Astrocyte (in vitro differentiated cells and primary cell): Measurements from ENCODE around the gene GJB6. TPM values are rescaled to one million over a fixed set of nuclear protein-coding genes. Genes with fewer than 3 reads are reported as not detected.
A peak's percentile ranks its signal among the peaks of the same experiment; 100 is the strongest.

Experiments
- DNase-seq: peaks from one replicate; pipeline ENCODE4 v3.0.0-alpha.2; 2010; ENCODE audit warnings: low read depth
- FAIRE-seq: peaks from 2 replicates; lab custom pipeline; 2011; peaks lifted over from hg19 to GRCh38; lab: Jason Lieb, UNC
- H2AFZ ChIP-seq: 2 replicates; pipeline ENCODE4 v1.6.0; 2012; ENCODE audit warnings: low read depth, low read length, inconsistent platforms
- H3K27ac ChIP-seq: 2 replicates; pipeline ENCODE4 v1.5.1; 2011; ENCODE audit warnings: low read depth, low read length, inconsistent platforms
- H3K27me3 ChIP-seq: 2 replicates; pipeline ENCODE4 v1.6.0; 2011; ENCODE audit warnings: low read length, inconsistent platforms; ENCODE audit not compliant: insufficient read depth
- H3K36me3 ChIP-seq: 2 replicates; pipeline ENCODE4 v1.5.1; 2011; ENCODE audit warnings: low read length, inconsistent platforms; ENCODE audit not compliant: insufficient read depth
- H3K4me1 ChIP-seq: 2 replicates; pipeline ENCODE4 v1.5.1; 2011; ENCODE audit warnings: low read length, inconsistent platforms; ENCODE audit not compliant: insufficient read depth
- H3K4me2 ChIP-seq: 2 replicates; pipeline ENCODE4 v1.6.0; 2012; ENCODE audit warnings: low read length, inconsistent platforms
- H3K4me3 ChIP-seq: 2 replicates; pipeline ENCODE4 v1.5.1; 2011; ENCODE audit warnings: low read depth, mild to moderate bottlenecking, low read length, inconsistent platforms; ENCODE audit not compliant: insufficient read depth
- H3K79me2 ChIP-seq: 2 replicates; pipeline ENCODE4 v1.6.0; 2012; ENCODE audit warnings: mild to moderate bottlenecking, low read length, inconsistent platforms; ENCODE audit not compliant: insufficient read depth
- H3K9ac ChIP-seq: 2 replicates; pipeline ENCODE4 v1.6.0; 2012; ENCODE audit warnings: mild to moderate bottlenecking, low read length, inconsistent platforms
- H3K9me3 ChIP-seq: 2 replicates; pipeline ENCODE4 v1.5.1; 2012; ENCODE audit warnings: low read depth, mild to moderate bottlenecking, low read length, inconsistent platforms; ENCODE audit not compliant: insufficient read depth
- H4K20me1 ChIP-seq: 2 replicates; pipeline ENCODE4 v1.6.0; 2012; ENCODE audit warnings: low read length, inconsistent platforms; ENCODE audit not compliant: insufficient read depth
- H3K27ac Mint-ChIP-seq: one replicate; pipeline ENCODE4 v1.8.0; 2021; ENCODE audit warnings: mild to moderate bottlenecking, mixed read lengths; ENCODE audit not compliant: unreplicated experiment
- H3K27me3 Mint-ChIP-seq: one replicate; pipeline ENCODE4 v1.8.0; 2021; ENCODE audit warnings: low read depth, mixed read lengths; ENCODE audit not compliant: unreplicated experiment
- H3K36me3 Mint-ChIP-seq: one replicate; pipeline ENCODE4 v1.8.0; 2021; ENCODE audit warnings: low read depth, mixed read lengths; ENCODE audit not compliant: unreplicated experiment
- H3K4me1 Mint-ChIP-seq: one replicate; pipeline ENCODE4 v1.8.0; 2021; ENCODE audit warnings: low read depth, mixed read lengths; ENCODE audit not compliant: unreplicated experiment
- H3K4me3 Mint-ChIP-seq: one replicate; pipeline ENCODE4 v1.8.0; 2021; ENCODE audit warnings: mild to moderate bottlenecking, moderate library complexity, mixed read lengths; ENCODE audit not compliant: unreplicated experiment
- H3K9me3 Mint-ChIP-seq: one replicate; pipeline ENCODE4 v1.8.0; 2021; ENCODE audit warnings: mild to moderate bottlenecking, mixed read lengths; ENCODE audit not compliant: unreplicated experiment
- EZH2 ChIP-seq: IDR thresholded peaks from 2 replicates; pipeline ENCODE4 v1.6.1; 2012; ENCODE audit warnings: mild to moderate bottlenecking, low read length, inconsistent platforms; ENCODE audit not compliant: insufficient read depth
- total RNA-seq: library from RNA; stranded (reverse); gene quantifications from 2 replicates; pipeline ENCODE4 v1.2.1, GENCODE V29; 2021
- TF ChIP-seq, protein P1 (sequence below): IDR thresholded peaks from 2 replicates; pipeline ENCODE4 v1.5.1; 2011; ENCODE audit warnings: low read depth, mild to moderate bottlenecking, inconsistent platforms, low read length, moderate library complexity; ENCODE audit not compliant: insufficient read depth

Gene GJB6
- total RNA-seq, 1 donor from 2014 or later: not detected

DNA sequence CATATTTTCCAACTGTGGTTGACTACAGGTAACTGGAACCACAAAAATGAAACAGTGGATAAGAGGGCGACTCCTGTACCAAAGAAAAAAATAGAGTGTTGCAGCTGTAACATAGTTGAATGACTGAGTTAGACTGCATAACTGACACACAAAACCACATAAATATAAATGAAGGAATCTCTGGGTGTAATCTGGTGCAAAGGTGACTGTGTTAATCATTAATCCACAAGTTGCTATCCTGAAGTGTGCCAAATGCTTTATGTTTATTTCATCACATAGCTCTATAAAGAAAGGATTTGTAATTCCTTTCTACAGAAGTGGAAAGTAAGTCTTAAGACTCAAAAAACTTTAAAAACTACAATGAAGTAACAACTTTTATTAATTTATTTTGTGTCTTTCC is 33.3 kb downstream of the GJB6 start:
- H3K4me2 ChIP-seq: no peak overlapping the region
- H3K27me3 ChIP-seq: peaks cover 43% of the 10 kb centered on the region
- no peak overlapping the region for H3K4me3 ChIP-seq
- H3K79me2 ChIP-seq: no peaks in the 10 kb centered on the region
- no peaks in the 10 kb centered on the region for H3K36me3 ChIP-seq
- H3K9ac ChIP-seq: no peak overlapping the region
- no peak for FAIRE-seq
- Mint-ChIP-seq H3K27ac (no peak overlapping the region), H3K4me1 (peaks cover 6% of the 10 kb centered on the region), H3K27me3 (peaks cover 22% of the 10 kb centered on the region), H3K9me3 (peaks cover 1% of the 10 kb centered on the region), H3K36me3 (peaks cover 2% of the 10 kb centered on the region), H3K4me3 (no peak overlapping the region)
- TF ChIP-seq, protein P1, sequence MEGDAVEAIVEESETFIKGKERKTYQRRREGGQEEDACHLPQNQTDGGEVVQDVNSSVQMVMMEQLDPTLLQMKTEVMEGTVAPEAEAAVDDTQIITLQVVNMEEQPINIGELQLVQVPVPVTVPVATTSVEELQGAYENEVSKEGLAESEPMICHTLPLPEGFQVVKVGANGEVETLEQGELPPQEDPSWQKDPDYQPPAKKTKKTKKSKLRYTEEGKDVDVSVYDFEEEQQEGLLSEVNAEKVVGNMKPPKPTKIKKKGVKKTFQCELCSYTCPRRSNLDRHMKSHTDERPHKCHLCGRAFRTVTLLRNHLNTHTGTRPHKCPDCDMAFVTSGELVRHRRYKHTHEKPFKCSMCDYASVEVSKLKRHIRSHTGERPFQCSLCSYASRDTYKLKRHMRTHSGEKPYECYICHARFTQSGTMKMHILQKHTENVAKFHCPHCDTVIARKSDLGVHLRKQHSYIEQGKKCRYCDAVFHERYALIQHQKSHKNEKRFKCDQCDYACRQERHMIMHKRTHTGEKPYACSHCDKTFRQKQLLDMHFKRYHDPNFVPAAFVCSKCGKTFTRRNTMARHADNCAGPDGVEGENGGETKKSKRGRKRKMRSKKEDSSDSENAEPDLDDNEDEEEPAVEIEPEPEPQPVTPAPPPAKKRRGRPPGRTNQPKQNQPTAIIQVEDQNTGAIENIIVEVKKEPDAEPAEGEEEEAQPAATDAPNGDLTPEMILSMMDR: no peak
- TF ChIP-seq EZH2: no peak
- H3K27ac ChIP-seq: no peak overlapping the region
- H2AFZ ChIP-seq: no peak overlapping the region
- H3K9me3 ChIP-seq: no peaks in the 10 kb centered on the region
- H3K4me1 ChIP-seq: no peaks in the 10 kb centered on the region
- H4K20me1 ChIP-seq: no peaks in the 10 kb centered on the region
- peak; percentile 84 for DNase-seq

DNA sequence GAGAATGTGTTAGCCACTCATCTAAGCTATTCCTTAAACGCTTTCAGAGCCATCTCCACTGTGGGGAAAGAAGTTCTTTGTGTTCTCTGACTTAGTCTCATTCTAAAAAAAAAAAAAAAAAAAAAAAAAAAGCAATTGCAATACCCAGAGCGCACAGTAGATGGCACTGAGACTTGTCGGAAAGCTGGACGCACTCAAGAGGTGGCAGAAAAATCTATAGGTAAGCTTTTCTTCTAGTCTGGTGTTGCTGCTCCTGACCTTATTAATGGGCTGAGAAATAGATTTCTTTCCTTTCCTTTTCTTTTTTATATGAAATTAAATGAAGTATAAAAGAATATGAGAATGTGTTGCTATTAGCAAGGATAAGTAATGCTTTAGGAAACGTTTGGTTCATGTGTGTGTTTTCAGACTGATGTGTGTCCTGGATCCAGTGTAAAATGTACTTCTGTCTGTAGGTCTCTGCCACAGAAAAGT is 34.7 kb downstream of the GJB6 start:
- H3K4me2 ChIP-seq: no peak overlapping the region
- no peaks in the 10 kb centered on the region for H3K36me3 ChIP-seq
- H3K27me3 ChIP-seq: peaks cover 50% of the 10 kb centered on the region
- H3K9ac ChIP-seq: no peak overlapping the region
- peaks cover 1% of the 10 kb centered on the region for H3K9me3 Mint-ChIP-seq
- H3K27me3 Mint-ChIP-seq: peaks cover 27% of the 10 kb centered on the region
- peak overlapping the region; percentile 35 for H3K27ac Mint-ChIP-seq
- DNase-seq: peak; percentile 36
- no peak overlapping the region for H3K27ac ChIP-seq
- FAIRE-seq: no peak
- H3K4me3 Mint-ChIP-seq: no peak overlapping the region
- no peaks in the 10 kb centered on the region for H3K79me2 ChIP-seq
- no peaks in the 10 kb centered on the region for H3K36me3 Mint-ChIP-seq
- peaks cover 6% of the 10 kb centered on the region for H3K4me1 Mint-ChIP-seq
- no peak overlapping the region for H3K4me3 ChIP-seq
- H3K9me3 ChIP-seq: no peaks in the 10 kb centered on the region
- H3K4me1 ChIP-seq: no peaks in the 10 kb centered on the region
- no peak overlapping the region for H2AFZ ChIP-seq
- no peaks in the 10 kb centered on the region for H4K20me1 ChIP-seq
- TF ChIP-seq, protein P1: peak; percentile 92
- no peak for TF ChIP-seq EZH2

DNA sequence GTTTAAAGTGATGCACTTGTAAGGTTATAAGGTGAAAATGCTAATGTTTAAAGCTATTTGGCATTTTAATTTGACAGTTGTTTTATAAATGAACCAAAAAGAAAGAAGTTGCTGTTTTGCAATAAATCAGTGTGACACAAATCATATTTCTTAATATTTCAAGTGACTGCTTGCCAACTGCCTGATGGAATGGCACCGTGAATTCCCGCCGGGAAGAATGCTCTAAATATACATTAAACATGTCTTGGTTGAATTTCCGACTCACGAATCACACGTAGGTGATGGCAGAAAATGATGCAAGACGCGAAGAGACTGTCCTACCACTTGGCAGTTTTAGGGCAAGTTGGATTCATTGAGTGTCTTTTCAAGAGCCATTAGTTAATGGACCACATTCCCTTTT is 36.3 kb downstream of the GJB6 start:
- Mint-ChIP-seq H3K27ac (no peak overlapping the region), H3K36me3 (no peaks in the 10 kb centered on the region), H3K9me3 (peaks cover 1% of the 10 kb centered on the region), H3K27me3 (peaks cover 32% of the 10 kb centered on the region), H3K4me3 (no peak overlapping the region), H3K4me1 (peaks cover 11% of the 10 kb centered on the region)
- H3K9ac ChIP-seq: no peak overlapping the region
- no peaks in the 10 kb centered on the region for H3K9me3 ChIP-seq
- peaks cover 56% of the 10 kb centered on the region for H3K27me3 ChIP-seq
- no peaks in the 10 kb centered on the region for H3K36me3 ChIP-seq
- no peak overlapping the region for H3K4me2 ChIP-seq
- no peak for FAIRE-seq
- no peaks in the 10 kb centered on the region for H4K20me1 ChIP-seq
- H2AFZ ChIP-seq: no peak overlapping the region
- H3K79me2 ChIP-seq: no peaks in the 10 kb centered on the region
- H3K4me1 ChIP-seq: peaks cover 9% of the 10 kb centered on the region
- DNase-seq: no peak
- no peak overlapping the region for H3K4me3 ChIP-seq
- TF ChIP-seq, protein P1: no peak
- TF ChIP-seq EZH2: no peak
- no peak overlapping the region for H3K27ac ChIP-seq
